Thymus (tissue), 11 donors: ENCODE data around the gene STYXL2. TPM values are rescaled to one million over a fixed set of nuclear protein-coding genes. Genes with fewer than 3 reads are reported as not detected.

Source experiments
- DNase-seq, 9 donors: peaks; one replicate each; pipeline ENCODE4 v3.0.0-alpha.2; 2013; ENCODE audit warnings: low spot score in 9 of 9, low read depth in 6 of 9, missing footprints in 1 of 9
- H3K27ac ChIP-seq, 2 donors: one replicate each; pipeline ENCODE4 v1.5.1; 2013; ENCODE audit warnings: control low read depth in 1 of 2, low read depth in 1 of 2, low read length in 1 of 2, mild to moderate bottlenecking in 1 of 2, moderate library complexity in 1 of 2
- H3K27me3 ChIP-seq, 2 donors: one replicate each; pipeline ENCODE4 v1.5.1; 2013; ENCODE audit warnings: low read length in 1 of 2; ENCODE audit not compliant: control insufficient read depth in 2 of 2, insufficient read depth in 1 of 2
- H3K36me3 ChIP-seq, 2 donors: one replicate each; pipeline ENCODE4 v1.5.1; 2013; ENCODE audit warnings: low read length in 1 of 2, mild to moderate bottlenecking in 1 of 2, moderate library complexity in 1 of 2; ENCODE audit not compliant: control insufficient read depth in 2 of 2, insufficient read depth in 2 of 2
- H3K4me1 ChIP-seq, 2 donors: one replicate each; pipeline ENCODE4 v1.5.1; 2013; ENCODE audit warnings: low read length in 2 of 2; ENCODE audit not compliant: control insufficient read depth in 2 of 2, insufficient read depth in 2 of 2
- H3K4me3 ChIP-seq, 2 donors: one replicate each; pipeline ENCODE4 v1.5.1; 2013; ENCODE audit warnings: low read length in 2 of 2, control low read depth in 1 of 2, mild to moderate bottlenecking in 1 of 2
- H3K9me3 ChIP-seq, 2 donors: one replicate each; pipeline ENCODE4 v1.5.1; 2013; ENCODE audit warnings: low read length in 1 of 2, mild to moderate bottlenecking in 1 of 2; ENCODE audit not compliant: control insufficient read depth in 2 of 2, insufficient read depth in 1 of 2
- WGBS: extraction: QIAGEN DNeasy Blood & Tissue Kit; methylation state at CpG from one replicate; pipeline ENCODE4 v1.1.7; 2013; 5-methylcytosine and 5-hydroxymethylcytosine counted together
- polyA plus RNA-seq: library from polyadenylated mRNA; stranded (reverse); fragments of 200-250 nt; gene quantifications from one replicate; pipeline ENCODE4 v1.2.3, GENCODE V29; 2013
- total RNA-seq: library from RNA; stranded (reverse); fragments of 120-200 nt; gene quantifications from one replicate; pipeline ENCODE4 v1.2.4, GENCODE V29; 2013
- donor health status: healthy.

The STYXL2 gene
- total and polyA plus RNA-seq, 2 donors, result 0.24 to 0.32 TPM

DNA sequence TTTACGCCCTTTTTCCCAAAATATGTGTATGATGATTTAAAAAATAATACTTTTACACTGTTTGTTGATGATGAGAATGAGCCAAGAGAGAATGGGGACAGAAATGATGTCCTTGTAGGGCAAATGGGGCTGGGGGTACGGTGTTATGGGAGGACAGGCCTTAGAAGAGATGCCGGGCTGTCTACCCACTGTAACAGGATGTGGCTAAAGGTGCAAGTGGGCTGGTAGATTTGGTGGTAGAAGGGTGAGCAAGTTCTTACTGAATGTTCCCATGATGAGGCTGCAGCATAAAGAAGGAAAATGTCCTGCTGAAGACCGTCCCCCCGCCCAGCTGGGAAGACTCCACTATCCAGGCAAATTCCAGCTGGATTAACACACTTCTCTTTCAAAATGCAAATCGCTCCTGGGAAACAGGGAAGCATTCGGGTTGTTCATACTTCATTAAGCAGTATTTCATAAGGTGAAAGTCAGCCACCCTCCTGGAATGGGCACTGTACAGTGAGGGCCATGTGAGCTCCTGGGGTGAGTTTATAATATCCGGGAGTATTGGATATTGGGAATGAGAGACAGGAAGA lies 17.7 kb upstream of the STYXL2 start:
- Histone ChIP-seq H3K9me3 (no peaks in the 10 kb centered on the region), H3K27ac (no peak overlapping the region), H3K27me3 (no peaks in the 10 kb centered on the region), H3K36me3 (no peaks in the 10 kb centered on the region), H3K4me3 (no peak overlapping the region), H3K4me1 (peaks cover 0 to 6% of the 10 kb centered on the region in 2 donors)
- WGBS, result 57% methylated on average over 8 of the region's 8 CpGs
- no peak for DNase-seq

DNA sequence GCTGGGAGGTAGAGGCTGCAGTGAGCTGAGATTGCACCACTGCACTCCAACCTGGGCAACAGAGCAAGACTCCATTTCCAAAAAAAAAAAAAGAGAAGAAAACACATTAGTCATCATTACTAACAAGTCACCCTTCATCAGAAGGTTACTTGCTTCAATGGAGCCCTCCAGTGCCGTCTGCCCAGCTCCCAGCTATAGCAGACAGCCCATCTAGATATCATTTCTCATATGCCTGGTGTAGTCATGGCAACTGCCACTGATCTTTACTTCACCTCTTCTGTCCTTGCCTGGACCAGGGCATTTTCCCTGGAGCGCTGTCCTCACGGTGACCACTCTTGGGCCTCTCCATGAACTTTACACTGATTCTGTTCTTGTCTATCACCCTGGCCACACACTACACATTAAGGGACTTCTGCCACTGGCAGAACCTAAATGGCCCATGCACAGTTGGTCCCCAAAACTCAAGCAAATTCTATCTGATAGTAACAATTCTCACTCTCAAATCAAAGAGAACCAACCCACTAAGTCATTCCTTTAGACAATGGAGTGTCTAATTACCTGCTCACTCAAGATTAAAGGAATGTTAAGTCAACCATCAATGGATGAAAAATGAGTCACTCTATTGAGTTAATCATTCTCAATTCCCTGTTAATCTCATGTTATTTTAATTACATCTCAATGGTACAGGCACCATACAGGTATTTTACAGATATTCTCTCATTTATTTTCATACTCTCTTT lies 16.6 kb upstream of the STYXL2 start:
- Histone ChIP-seq H3K27me3 (no peaks in the 10 kb centered on the region), H3K9me3 (no peaks in the 10 kb centered on the region), H3K27ac (no peak overlapping the region), H3K36me3 (no peaks in the 10 kb centered on the region), H3K4me3 (no peak overlapping the region), H3K4me1 (peaks cover 0 to 6% of the 10 kb centered on the region in 2 donors)
- no peak for DNase-seq
- WGBS, result 98% methylated on average over 3 of the region's 3 CpGs

DNA sequence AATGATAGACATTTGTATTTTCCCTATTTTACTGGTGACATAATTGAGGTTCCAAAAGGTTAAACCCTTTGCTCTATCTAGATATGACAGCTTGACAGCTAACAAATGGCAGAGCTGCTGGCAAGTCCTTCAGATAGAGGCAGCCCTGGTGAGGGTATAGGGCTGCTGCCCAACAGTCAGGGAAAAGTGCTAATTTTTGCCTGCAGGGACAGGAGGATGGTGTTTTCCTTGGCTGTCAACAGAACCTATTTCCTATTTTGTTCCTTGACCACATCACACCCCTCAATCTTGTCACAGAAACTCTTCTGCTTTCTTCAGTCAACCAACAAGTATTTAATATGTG lies 16.0 kb upstream of the STYXL2 start:
- Histone ChIP-seq H3K9me3 (no peaks in the 10 kb centered on the region), H3K4me3 (no peak overlapping the region), H3K27ac (no peak overlapping the region), H3K4me1 (peaks cover 0 to 6% of the 10 kb centered on the region in 2 donors), H3K36me3 (no peaks in the 10 kb centered on the region), H3K27me3 (no peaks in the 10 kb centered on the region)
- no peak for DNase-seq

DNA sequence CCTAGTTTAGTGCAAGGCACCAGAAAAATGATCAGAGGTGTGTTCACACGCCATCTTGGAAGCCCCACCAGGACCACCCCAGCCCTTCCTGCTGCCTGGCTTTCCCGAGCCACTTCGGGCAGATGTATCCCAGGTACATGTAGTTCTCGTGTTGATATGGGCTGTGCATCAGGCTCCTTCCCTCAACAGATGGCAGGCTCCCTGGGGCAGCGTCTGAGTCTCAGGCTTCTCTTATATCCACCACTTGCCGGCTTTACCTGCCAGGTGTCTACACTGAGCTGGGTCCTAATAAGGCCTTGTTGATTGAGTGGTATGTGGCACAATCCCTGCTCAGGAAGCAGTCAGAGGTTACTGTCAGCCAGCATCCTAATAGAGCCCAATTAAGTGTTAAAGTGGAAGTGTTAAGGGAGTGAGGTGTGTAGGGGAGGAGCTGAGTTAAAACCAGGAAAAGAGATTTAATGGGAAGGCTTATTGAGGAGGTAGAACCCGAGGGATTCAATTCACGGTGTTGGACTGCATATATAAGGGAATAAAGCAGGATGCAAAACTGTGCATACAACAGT lies 12.2 kb upstream of the STYXL2 start:
- no peak for DNase-seq
- H3K36me3 ChIP-seq, result no peaks in the 10 kb centered on the region
- H3K4me1 ChIP-seq, result no peaks in the 10 kb centered on the region
- H3K27ac ChIP-seq, result no peak overlapping the region
- 97% methylated on average over 8 of the region's 8 CpGs for WGBS
- H3K27me3 ChIP-seq, result no peaks in the 10 kb centered on the region
- H3K4me3 ChIP-seq, result no peak overlapping the region
- no peaks in the 10 kb centered on the region for H3K9me3 ChIP-seq

DNA sequence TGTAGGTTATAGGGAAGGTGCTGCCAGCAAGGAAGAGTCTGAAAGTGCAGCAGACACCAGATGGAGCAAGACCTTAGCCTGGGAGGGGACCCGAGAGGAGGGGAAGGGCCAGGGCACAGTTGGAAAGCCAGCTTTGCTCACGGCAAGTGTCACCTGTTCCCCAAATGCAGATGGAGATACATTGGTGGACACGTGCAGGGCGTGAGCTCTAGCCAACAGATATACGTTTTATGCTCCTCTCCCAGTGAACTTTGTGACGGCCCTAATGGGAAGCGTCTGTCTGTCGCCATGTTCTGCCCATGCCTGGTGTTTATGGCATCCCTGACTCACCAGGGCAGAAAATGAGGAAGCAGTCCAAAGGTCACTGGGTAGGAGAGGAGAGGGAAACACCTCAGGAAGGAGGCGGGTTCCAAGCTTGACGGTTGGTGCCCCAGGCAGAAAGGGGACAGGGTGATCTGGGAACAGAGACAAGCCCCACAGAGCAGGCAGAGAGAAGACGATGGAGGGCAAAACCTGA lies 11.3 kb upstream of the STYXL2 start:
- 90% methylated on average over 11 of the region's 11 CpGs for WGBS
- no peak for DNase-seq

DNA sequence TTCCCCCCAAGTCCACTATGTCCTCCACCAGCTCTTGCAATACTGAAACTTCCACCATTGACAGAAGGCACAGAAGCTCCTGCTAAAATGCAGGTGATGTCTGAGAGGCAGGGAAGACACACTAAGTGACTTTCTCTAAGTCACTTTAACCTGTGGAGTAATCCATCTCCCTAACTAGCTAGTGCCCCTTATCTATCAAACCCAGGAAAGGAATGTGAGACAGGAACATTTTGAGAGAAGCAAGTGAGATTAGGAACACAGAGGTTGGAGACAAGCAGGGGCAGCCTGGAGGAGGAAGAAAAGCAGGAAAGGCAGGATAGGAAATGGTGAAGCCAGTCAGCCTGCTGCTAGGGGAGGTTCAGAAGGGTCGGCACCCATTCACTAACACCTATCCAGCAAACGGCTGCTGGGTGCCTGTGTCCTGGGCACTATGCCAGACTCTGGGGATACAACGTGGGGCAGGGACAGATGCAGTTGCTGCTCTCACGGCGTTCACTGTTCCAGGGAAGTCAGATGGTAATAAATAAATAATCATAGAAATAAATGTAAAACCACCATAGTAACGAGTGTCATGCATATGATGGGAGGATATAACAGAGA lies 10.7 kb upstream of the STYXL2 start:
- no peak overlapping the region for H3K27ac ChIP-seq
- no peak overlapping the region for H3K4me3 ChIP-seq
- H3K36me3 ChIP-seq, result no peaks in the 10 kb centered on the region
- no peaks in the 10 kb centered on the region for H3K9me3 ChIP-seq
- peaks cover 0 to 2% of the 10 kb centered on the region in 2 donors for H3K4me1 ChIP-seq
- DNase-seq, result no peak
- no peaks in the 10 kb centered on the region for H3K27me3 ChIP-seq
- WGBS, result 46% methylated on average over 6 of the region's 6 CpGs

More for the DNA sequence above, 11.3 kb upstream of the STYXL2 start:
- no peak overlapping the region for H3K27ac ChIP-seq
- H3K9me3 ChIP-seq, result no peaks in the 10 kb centered on the region
- no peaks in the 10 kb centered on the region for H3K27me3 ChIP-seq
- no peak overlapping the region for H3K4me3 ChIP-seq
- H3K36me3 ChIP-seq, result no peaks in the 10 kb centered on the region
- H3K4me1 ChIP-seq, result peaks cover 0 to 2% of the 10 kb centered on the region in 2 donors

DNA sequence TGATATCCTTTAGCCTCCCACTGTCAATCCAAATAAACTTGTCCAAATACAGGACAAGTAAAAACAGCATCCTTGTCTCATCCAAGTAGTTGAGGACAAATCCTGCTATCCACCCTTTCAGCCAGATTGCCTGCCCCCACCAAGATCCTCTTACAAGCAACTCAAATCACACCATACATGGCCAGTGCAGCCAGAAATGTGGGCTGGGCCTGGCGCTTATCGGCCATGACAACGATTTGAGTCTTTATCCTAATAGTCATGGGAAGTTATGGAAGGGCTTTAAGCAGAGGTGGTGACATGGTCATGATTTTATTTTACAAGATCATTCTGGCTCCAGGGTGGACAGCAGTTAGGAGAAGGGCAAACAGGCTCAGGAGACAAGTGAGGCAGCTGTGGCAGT lies 10.0 kb upstream of the STYXL2 start:
- no peaks in the 10 kb centered on the region for H3K27me3 ChIP-seq
- no peak overlapping the region for H3K27ac ChIP-seq
- no peaks in the 10 kb centered on the region for H3K36me3 ChIP-seq
- DNase-seq, result no peak
- H3K4me1 ChIP-seq, result peaks cover 0 to 5% of the 10 kb centered on the region in 2 donors
- no peaks in the 10 kb centered on the region for H3K9me3 ChIP-seq
- over 99% methylated on average over 3 of the region's 3 CpGs for WGBS
- H3K4me3 ChIP-seq, result no peak overlapping the region

DNA sequence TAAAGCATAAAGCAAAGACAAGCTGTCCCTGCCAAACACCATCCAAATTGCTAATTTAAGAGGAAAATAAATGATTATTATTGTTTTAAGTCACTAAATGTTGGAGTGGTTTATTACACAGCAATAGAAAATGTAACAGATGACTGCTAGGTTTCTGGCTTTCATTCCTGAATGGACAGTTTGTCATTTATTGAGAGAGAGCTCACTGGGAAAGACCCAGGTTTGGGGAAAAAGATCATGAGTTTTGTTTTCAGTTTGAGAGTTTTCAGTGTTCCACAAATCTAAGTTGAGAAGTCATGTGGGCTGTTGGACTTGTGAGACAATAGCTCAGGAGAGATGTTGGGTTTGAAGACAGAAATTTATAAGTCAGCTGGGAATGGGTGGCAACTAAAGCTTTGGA lies 9.1 kb upstream of the STYXL2 start:
- Histone ChIP-seq H3K27ac (no peak overlapping the region), H3K9me3 (no peaks in the 10 kb centered on the region), H3K4me3 (no peak overlapping the region), H3K4me1 (peaks cover 0 to 10% of the 10 kb centered on the region in 2 donors), H3K27me3 (no peaks in the 10 kb centered on the region), H3K36me3 (no peaks in the 10 kb centered on the region)
- no peak for DNase-seq

DNA sequence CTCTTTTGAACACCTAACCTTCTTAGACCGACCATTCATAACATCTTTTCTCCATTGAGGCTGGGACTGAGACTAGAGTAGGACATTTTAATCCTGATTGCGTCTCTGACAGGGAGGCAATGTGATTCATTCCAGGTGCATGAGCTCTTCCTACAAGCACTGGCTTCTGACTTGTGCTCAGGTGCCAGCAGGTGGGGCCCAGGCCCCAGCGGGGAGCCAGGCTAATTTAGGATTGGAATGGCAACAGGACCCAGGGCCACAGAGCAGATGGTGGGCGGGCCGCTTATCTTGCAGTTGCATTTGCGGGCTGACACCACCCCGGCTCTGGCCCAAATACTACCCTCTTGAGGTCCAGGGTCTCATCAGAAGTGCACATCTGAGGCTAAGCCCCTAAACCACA lies 7.8 kb upstream of the STYXL2 start:
- Histone ChIP-seq H3K4me1 (peaks cover 6 to 22% of the 10 kb centered on the region in 2 donors), H3K27me3 (no peaks in the 10 kb centered on the region), H3K4me3 (no peak overlapping the region), H3K9me3 (no peaks in the 10 kb centered on the region), H3K36me3 (no peaks in the 10 kb centered on the region), H3K27ac (no peak overlapping the region)
- 96% methylated on average over 7 of the region's 7 CpGs for WGBS
- DNase-seq, result no peak
